NCI-H748 treated with DMSO at 0.1 percent for 48 hours (cell line): ENCODE measurements around the gene PRXL2A.
A peak's percentile ranks its signal among the peaks of the same experiment; 100 is the strongest.
"Not testable (repeated sequence)": the region's sequence is repeated elsewhere in the genome, so short reads cannot be mapped to it uniquely, and the experiment has no call there.

Source experiments
- DNase-seq: peaks from one replicate; lab custom pipeline; 2025; lab: John Stamatoyannopoulos, UW

The PRXL2A gene, protein sequence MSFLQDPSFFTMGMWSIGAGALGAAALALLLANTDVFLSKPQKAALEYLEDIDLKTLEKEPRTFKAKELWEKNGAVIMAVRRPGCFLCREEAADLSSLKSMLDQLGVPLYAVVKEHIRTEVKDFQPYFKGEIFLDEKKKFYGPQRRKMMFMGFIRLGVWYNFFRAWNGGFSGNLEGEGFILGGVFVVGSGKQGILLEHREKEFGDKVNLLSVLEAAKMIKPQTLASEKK

DNA sequence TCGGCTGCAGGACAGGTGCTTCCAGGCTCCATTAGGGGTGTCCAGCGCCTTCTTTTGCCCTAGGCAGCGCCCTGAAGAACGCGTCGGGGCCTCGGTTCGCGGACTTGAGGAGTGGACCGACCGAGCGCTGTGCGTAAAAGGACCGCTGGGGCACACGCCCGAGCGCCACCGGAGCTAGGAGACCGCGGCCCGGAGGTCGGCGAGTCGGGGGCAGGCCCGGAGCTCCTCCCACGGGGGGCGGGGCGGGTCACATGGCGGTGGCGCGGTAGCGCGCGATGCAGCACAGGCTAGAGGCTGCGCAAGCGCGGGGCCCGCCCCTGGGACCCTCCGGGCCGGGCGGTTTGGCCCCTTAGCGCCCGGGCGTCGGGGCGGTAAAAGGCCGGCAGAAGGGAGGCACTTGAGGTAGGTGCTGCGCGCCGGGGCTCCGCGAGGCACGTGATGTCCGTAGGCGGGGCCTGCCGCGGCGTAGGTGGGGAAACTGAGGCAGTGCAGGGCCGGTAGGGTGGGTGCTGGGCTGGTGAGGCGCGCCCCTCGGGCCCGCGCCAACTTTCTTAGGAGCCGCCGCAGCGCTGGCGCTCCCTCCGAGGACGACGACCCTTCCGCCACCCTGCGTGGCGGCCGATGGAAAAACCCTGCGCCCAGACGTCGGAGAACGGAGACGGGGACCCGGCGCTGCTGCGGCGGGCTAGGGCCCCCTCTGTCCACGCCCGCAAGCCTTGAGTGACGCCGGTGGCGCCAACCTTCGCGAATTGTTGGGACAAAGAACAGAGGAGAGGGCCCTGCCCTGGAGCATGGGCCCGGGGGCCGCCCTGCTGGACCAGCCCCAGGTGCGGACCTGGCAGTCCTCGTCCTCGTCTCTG is at the start of gene PRXL2A:
TSS of gene PRXL2A (plus strand) at position 310 of the 860 bp plus-strand sequence. CDS start 11,917 bp downstream, outside the sequence.
- DNase-seq: peak; percentile 29

DNA sequence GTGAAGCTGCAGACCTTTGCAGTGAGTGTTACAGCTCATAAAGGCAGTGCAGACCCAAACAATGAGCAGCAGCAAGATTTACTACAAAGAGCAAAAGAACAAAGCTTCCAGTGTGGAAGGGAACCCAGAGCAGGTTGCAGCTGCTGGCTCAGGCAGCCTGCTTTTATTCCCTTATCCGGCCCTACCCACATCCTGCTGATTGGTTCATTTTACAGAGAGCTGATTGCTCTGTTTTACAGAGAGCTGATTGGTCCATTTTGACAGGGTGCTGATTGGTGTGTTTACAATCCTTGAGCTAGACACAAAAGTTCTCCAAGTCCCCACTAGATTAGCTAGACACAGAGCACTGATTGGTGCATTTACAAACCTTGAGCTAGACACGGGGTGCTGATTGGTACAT is 49.4 kb upstream of the PRXL2A start:
- DNase-seq: not testable (repeated sequence)

DNA sequence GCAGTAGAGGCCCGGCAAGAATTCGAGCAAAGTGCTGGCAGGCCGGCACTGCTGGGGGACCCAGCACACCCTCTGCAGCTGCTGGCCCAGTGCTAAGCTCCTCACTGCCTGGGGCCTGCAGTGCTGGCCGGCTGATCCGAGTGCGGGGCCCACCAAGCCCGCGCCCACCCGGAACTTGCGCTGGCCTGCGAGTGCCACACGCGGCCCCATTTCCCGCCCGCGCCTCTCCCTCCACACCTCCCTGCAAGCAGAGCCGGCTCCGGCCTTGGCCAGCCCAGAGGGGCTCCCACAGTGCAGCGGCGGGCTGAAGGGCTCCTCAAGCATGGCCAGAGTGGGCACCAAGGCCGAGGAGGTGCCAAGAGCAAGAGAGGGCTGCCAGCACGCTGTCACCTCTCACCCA is 48.7 kb upstream of the PRXL2A start:
- no peak for DNase-seq

GRCh38 chr10:80365510-80365909 is 42.8 kb upstream of the PRXL2A start:
- DNase-seq: no peak

DNA sequence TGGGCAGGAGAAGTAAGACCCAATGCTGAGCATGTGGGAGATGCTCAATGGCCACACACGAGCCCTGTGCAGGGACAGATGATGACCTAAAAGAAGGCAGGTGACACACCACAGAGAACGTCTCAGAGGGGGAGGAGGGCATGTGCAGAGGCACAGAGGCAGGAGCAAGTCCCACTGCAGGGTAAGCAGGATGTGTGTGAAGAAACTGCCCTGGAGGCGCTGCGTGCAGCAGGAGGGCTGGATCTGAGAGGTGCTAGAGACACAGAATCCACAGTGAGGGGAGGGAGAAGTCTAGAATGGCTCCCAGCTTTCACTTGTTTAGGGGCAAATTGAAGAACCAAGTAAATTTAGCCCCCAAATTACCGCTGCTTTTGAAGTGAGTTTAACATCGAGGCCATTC is 36.9 kb upstream of the PRXL2A start:
- no peak for DNase-seq

DNA sequence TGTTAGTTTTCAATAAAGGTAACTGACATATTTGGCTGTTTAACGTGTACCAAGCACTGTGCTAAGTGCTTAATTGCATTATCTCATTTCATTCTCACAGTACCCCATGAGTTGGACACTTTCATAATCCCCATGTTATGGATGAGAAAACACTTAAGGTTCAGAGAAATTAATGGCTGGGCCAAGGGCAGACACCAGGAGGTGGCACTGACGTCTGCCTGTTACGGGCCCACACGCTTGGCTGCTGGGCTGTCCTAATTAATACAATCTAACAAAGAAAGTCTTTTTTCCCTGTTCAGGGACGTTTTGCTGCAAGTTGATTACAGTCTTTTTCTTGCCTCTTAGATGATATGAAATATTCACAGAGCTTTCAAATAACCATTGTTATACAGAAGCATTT is 35.7 kb upstream of the PRXL2A start:
- DNase-seq: no peak

DNA sequence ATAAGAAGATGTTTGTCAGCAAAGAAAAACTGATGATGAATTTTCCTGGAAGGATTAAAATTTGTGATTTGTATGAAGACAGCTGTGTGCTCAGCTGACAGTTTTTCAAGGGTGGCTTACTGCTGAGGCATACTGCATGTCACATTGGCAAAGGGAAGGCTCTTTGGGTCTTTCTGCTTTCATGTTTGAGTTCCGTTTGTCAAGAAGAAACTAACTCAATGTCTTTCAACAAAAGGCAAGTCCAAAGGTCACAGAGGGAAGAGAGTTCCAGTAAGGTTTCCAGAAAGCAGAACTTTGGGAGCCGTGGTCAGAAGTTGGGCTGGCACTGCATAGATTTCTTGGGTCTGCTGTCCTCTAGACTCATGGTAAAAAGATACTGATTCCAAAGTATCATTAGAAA is 34.8 kb upstream of the PRXL2A start:
- no peak for DNase-seq

- no peak for DNase-seq
Observed at GRCh38 chr10:80379701-80380100, 28.6 kb upstream of the PRXL2A start.

GRCh38 chr10:80380185-80380584 is 28.2 kb upstream of the PRXL2A start:
- no peak for DNase-seq

DNA sequence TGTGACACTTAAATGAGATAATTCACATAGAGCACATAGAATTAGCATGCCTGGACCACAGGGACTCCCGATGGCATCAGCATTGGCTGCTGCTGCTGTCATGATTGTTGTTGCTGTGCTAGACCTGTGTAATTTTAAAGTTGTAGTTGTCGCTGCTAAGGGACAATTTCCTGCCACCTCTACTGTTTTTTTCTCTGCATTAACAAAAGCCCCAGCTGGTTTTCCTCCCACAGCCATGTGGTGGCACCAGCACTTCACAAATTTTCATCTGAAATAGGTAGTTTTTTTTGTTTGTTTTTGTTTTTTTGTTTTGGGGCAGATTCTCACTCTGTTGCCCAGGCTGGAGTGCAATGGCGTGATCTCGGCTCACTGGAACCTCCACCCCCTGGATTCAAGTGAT is 25.4 kb upstream of the PRXL2A start:
- no peak for DNase-seq

DNA sequence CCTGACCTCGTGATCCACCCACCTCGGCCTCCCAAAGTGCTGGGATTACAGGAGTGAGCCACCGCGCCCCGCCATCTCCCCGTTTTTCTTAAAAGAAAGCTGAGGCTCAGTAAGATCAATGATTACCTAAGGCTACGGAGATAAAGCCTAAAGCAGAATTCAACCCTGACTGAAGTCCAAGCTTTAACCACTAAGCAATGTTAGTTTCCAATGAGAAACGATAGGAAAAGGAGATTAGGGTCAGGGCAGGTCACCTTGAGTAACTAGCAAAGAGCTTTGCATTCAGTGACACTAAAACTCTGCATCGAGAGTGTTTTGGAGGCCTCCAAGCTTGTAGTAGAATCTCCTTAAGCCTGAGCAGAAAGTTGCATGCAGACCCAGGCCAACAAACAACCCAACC is 17.6 kb upstream of the PRXL2A start:
- DNase-seq: no peak

- DNase-seq: no peak
Observed at GRCh38 chr10:80392250-80392649, 16.1 kb upstream of the PRXL2A start.

DNA sequence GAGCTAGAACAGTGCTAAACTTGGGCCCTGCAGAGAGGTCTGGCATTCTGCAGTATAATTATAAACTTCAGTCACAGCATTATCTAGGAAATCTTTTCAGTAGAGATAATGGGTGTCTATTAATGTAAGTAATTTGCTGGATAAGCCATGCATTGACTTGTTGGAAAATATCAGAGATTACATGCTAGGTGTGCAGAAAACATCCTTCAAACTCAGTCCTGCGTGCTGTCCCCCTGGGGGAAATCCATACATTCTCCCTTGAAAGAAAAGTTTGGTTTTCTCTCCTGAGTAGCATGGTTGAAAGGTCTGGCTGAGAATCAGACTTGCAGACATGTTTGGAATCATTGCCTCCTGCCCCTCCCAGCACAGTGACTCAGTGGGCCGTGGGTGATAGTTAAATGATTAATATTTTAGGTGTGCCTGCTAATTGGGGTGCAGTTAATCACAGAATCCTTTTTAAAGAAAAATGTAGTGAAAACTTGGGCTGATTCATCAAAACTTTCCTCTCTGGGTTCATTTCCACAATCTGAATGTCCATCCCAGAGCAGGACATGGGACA is 13.9 kb upstream of the PRXL2A start:
- no peak for DNase-seq

DNA sequence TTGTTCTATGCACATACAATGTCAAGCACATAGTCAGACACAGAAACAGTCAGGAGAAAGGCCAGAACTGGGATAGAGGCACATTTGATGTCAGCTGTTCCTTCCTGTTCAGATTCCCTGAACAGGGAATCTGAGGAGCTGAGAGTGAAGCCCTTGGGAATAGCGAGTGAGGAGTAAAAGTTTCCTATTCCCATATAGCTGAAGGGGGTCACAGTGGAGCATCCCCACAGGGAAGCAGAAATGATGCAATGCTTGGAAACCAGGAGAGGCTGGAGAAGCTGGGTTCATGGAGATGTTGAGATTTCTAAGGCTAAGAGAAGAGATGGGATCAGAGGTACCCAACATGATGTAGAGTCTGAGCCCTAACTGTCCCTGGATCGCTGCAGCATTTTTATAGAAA is 11.3 kb upstream of the PRXL2A start:
- DNase-seq: no peak

DNA sequence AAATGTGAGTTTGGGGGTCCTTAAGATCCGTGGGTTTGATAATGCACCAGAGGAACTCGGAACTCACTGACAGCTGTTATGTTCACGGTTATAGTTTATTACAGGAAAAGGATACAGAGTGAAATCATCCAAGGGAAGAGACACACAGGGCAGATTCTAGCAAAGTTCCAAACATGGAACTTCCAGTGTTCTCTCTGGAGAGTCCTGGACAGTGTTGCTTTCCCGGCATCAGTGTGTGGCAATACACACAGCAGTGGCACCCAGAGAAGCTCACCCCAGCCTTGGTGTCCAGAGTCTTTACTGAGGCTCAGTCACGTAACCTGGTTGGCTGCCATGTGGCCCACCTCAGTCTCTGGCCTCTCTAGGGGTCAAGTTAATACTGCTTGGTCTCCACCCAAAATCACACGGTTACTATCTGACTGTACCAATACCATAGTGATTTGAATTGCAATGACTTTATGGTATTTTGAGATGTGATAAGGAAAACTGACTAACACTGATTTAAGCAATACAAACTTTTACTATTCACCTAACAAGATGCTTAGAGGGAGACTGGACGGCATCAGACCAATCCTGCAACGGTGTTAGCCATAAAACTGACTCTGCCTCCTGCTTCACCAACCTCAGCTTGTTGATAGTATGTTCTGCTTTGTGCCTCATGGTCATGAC is 8.1 kb upstream of the PRXL2A start:
- DNase-seq: no peak

GRCh38 chr10:80405035-80405434 is 3.3 kb upstream of the PRXL2A start:
- DNase-seq: no peak

DNA sequence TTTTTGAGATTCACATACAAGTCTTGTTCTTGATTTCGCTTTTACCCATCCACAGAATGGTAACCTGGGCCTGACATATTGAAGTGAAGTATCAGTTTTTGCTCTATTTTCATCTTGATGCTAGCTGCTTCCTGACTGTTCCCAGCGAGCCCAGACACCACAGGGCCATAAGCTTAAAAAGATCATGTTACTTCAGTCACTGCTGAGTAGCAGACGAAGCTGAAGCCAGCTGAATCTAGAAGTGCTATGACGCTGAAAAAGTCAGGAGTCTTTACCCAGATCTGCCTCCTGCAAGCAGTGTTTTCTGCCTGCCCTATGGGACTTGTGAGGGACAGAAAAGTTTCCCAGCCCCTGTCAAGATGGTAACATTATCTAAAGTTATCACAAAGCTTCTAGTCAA is 2.7 kb upstream of the PRXL2A start:
- DNase-seq: no peak

GRCh38 chr10:80406204-80406603 is 2.1 kb upstream of the PRXL2A start:
- DNase-seq: no peak

- DNase-seq: peak; percentile 8
Observed at GRCh38 chr10:80407812-80408241, 524 bp upstream of the PRXL2A start.

DNA sequence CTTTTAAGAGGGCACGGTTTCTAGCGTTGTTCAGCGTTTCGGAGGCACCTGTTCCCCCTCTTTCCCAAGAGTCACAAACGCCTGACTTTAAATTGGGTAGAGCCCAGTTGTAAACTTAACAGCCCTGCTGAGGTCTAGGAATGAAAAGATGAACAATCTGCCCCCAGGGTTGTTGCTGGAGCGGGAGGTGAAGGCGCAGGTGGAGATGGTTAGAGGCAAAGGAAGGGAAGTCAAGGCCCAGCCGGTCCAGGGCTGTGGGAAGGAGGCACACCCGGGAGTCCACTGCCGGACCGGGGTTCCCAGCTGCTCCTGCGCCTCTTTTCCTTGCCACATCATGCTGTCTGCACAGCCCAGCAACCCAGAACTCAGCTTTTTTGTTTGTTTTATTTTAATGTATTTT is 770 bp downstream of the PRXL2A start:
- no peak for DNase-seq

DNA sequence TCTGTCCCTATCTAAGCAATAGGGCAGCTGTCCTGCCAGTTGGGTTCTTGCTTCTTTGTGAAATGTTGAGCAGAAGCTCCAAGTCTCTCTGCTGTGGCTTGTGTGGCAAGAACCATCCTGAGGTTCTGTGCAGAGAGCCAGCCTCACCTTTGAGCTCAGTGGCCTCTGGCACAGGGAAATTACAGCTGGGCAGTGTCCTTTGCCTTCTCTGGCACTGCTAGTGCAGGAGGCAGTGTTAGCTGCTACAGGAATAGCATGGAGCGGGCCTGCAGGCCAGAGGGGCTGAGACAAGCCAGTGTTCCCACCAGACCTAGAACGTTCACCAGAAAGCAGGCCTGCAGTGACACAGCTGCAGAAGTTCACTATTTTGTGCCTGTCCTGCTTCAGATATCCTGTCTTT is 1.8 kb downstream of the PRXL2A start:
- no peak for DNase-seq

DNA sequence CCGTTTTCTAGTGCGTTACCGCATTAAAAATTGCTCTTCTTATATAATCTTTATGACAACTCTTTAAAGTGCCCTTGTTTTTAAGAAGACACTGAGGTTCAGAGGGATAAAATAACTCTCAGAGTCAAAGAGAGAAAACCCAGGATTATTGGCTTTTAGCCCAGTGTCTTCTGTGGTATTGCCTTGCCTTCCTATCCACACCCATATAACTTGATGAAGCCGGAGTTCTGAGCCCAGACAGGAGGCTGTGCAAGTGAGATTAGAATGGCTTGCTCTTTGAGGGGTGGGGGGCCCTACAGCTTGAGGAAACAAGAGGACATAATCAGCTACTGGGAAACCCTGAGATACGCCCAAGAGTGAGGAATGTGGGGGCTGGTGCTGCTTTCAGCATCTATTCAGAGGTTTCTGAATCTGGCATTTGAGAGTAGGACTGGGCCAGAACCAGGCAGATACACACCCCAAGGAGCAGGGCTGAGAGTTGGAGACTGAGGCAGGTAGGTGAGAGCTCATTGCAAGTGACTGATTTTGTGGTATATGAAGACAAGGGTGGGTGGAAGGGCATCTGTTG is 2.3 kb downstream of the PRXL2A start:
- DNase-seq: no peak
